ENCODE data around the gene RHBDF2. TPM values are rescaled to one million over a fixed set of nuclear protein-coding genes. Genes with fewer than 3 reads are reported as not detected.

Gene RHBDF2
- total RNA-seq, 1 experiment from 2014 or later = 33.0 TPM

DNA sequence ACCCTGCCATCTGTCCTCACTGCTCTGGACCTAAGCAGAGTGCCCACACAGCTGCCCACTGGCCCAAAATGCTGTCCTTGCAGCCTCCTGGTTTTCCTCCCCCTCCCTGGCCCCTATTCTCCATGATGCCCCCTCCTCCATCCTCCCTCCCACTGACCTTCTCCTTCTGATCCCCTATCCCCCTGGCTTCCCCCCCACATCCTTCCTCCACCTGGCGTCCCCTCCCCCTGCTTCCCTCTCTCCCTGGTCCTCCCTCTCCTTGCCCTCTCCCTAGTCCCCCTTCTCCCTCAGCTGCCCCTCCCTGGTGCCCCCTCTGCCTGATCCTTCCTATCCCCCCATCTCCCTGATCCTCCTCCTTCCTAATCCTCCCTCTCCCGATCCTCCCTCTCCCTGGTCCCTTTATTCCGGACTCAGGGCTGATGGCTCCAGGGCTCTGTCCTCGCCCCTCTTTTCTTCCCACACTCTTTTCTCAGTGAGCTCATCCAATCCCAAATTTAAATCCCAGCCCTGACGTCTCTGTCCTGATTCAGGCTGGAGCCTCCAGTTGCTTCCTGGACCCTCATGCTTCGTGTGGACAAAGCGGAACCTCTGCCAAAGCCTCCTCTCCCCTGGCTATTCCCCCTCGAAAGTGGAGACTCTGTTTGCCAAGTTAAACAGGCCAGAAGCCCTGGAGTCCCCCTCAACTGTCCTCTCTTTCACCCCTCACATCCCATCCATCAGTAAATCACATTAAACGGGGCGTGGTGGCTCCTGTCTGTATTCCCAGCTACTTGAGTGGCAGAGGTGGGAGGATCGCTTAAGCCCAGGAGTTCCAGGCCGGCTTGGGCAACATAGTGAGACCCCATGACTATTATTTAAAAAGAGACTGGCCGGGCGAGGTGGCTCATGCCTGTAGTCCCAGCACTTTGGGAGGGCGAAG is 18.1 kb upstream of the RHBDF2 start:
- no peak for DNase-seq (ENCODE audit: low spot score)
- Mint-ChIP-seq H3K4me1 (peaks cover 13% of the 10 kb centered on the region), H3K36me3 (no peaks in the 10 kb centered on the region), H3K4me3 (no peak overlapping the region), H3K27me3 (ENCODE audit: low read depth) (peaks cover 20% of the 10 kb centered on the region), H3K9me3 (no peaks in the 10 kb centered on the region), H3K27ac (no peak overlapping the region)
- POLR2A ChIA-PET = no interaction called here
- CTCF ChIA-PET = interaction anchor here (0.7 to 2.1 kb wide), 6 partner anchors 9 to 162 kb away, joined by 3 to 7 read pairs (median 4); no protein-coding TSS in a partner anchor
- no peak for ATAC-seq
- peak; percentile 67; the same call in 1 of the 2 replicates for TF ChIP-seq ZNF121 (CRISPR knock-in tag; IDR thresholded peaks at IDR 0.05)
- no peak for TF ChIP-seq FOXJ3 (CRISPR knock-in tag; IDR thresholded peaks at IDR 0.05; ENCODE audit: borderline replicate concordance)
- peak; percentile 54; the same call in 1 of the 2 replicates for TF ChIP-seq ZNF263 (CRISPR knock-in tag; IDR thresholded peaks at IDR 0.05; ENCODE audit: low read depth)

DNA sequence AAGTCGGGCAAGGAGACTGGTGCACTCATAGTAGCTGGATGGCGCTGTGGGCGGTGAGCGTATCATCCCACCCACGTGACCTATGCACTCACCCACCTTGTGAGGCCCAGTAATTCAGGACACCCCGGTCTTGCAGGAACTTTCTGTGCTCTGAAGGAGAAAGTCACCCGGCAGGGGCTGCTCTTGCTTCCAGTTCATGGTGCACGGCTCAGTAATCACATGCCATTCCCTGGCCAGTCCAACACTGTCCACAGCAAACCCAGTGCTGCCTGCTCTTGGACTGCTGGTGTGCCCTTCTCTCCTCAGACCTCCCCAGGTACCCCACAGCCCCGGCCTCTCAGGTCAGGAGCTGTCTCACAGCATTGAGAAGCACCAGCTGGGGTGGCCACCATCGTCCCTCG is 16.4 kb upstream of the RHBDF2 start:
- no peak for DNase-seq (ENCODE audit: low spot score)
- peaks cover 7% of the 10 kb centered on the region for H3K4me1 Mint-ChIP-seq
- no peaks in the 10 kb centered on the region for H3K9me3 Mint-ChIP-seq
- H3K36me3 Mint-ChIP-seq = no peaks in the 10 kb centered on the region
- ATAC-seq = no peak
- TF ChIP-seq SMAD4 (CRISPR knock-in tag; IDR thresholded peaks at IDR 0.05) (no peak), JAZF1 (CRISPR knock-in tag; IDR thresholded peaks at IDR 0.05) (no peak)
- TF ChIP-seq, protein P1, sequence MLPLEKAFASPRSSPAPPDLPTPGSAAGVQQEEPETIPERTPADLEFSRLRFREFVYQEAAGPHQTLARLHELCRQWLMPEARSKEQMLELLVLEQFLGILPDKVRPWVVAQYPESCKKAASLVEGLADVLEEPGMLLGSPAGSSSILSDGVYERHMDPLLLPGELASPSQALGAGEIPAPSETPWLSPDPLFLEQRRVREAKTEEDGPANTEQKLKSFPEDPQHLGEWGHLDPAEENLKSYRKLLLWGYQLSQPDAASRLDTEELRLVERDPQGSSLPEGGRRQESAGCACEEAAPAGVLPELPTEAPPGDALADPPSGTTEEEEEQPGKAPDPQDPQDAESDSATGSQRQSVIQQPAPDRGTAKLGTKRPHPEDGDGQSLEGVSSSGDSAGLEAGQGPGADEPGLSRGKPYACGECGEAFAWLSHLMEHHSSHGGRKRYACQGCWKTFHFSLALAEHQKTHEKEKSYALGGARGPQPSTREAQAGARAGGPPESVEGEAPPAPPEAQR (CRISPR knock-in tag; IDR thresholded peaks at IDR 0.05) = no peak
- TF ChIP-seq, protein P2, sequence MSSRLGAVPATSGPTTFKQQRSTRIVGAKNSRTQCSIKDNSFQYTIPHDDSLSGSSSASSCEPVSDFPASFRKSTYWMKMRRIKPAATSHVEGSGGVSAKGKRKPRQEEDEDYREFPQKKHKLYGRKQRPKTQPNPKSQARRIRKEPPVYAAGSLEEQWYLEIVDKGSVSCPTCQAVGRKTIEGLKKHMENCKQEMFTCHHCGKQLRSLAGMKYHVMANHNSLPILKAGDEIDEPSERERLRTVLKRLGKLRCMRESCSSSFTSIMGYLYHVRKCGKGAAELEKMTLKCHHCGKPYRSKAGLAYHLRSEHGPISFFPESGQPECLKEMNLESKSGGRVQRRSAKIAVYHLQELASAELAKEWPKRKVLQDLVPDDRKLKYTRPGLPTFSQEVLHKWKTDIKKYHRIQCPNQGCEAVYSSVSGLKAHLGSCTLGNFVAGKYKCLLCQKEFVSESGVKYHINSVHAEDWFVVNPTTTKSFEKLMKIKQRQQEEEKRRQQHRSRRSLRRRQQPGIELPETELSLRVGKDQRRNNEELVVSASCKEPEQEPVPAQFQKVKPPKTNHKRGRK (CRISPR knock-in tag; IDR thresholded peaks at IDR 0.05; ENCODE audit: borderline replicate concordance) = no peak
- ChIA-PET CTCF (interaction anchor here (0.7 to 1.2 kb wide), 4 partner anchors 10 to 120 kb away, joined by 3 to 4 read pairs (median 3); no protein-coding TSS in a partner anchor), POLR2A (no interaction called here)
- peaks cover 5% of the 10 kb centered on the region; the same call in 1 of the 2 replicates for H3K27me3 Mint-ChIP-seq (ENCODE audit: low read depth)
- no peak overlapping the region for H3K27ac Mint-ChIP-seq
- H3K4me3 Mint-ChIP-seq = no peak overlapping the region

DNA sequence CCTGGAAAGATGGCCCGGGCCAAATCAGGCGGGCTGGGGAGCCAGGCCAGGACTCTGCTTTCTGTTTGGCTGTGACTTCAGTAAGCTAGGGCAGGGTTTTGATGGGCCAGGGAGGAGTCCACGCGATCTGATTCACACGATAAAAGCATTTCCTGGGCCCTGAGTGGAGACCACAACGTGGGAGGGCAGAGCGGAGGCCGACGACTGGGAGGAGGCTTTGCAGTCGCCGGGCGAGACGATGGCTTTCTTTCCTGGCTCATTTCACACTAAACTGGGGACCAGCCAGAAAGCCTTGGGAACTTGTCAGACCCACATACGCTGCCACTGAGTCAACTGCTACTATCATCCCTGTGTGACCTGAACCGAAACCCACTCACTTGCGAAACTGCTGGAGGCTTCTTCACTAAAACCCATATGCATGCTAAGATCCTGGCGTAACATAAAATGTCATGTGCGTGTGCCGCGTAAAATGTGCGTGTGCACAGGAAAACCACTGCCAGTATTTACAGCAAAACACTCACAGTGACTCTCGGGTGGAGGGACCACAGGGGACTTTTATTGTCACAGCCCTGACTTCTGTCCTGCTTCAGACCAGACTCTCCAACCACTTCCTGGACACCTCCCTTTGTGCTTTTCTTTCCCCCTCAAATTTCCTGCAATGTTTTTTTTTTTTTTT is 14.2 kb upstream of the RHBDF2 start:
- no peaks in the 10 kb centered on the region for H3K9me3 Mint-ChIP-seq
- ChIA-PET CTCF (interaction anchor here (3.9 kb wide), 1 partner anchor 8 kb away, joined by 16 read pairs; no protein-coding TSS in a partner anchor), POLR2A (no interaction called here)

More for the DNA sequence above, 14.2 kb upstream of the RHBDF2 start:
- TF ChIP-seq, protein P3, sequence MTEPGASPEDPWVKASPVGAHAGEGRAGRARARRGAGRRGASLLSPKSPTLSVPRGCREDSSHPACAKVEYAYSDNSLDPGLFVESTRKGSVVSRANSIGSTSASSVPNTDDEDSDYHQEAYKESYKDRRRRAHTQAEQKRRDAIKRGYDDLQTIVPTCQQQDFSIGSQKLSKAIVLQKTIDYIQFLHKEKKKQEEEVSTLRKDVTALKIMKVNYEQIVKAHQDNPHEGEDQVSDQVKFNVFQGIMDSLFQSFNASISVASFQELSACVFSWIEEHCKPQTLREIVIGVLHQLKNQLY (CRISPR knock-in tag; IDR thresholded peaks at IDR 0.05) = no peak
- TF ChIP-seq, protein P4, sequence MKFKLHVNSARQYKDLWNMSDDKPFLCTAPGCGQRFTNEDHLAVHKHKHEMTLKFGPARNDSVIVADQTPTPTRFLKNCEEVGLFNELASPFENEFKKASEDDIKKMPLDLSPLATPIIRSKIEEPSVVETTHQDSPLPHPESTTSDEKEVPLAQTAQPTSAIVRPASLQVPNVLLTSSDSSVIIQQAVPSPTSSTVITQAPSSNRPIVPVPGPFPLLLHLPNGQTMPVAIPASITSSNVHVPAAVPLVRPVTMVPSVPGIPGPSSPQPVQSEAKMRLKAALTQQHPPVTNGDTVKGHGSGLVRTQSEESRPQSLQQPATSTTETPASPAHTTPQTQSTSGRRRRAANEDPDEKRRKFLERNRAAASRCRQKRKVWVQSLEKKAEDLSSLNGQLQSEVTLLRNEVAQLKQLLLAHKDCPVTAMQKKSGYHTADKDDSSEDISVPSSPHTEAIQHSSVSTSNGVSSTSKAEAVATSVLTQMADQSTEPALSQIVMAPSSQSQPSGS (CRISPR knock-in tag; IDR thresholded peaks at IDR 0.05; ENCODE audit: borderline replicate concordance, low read depth) = no peak
- TF ChIP-seq, protein P5, sequence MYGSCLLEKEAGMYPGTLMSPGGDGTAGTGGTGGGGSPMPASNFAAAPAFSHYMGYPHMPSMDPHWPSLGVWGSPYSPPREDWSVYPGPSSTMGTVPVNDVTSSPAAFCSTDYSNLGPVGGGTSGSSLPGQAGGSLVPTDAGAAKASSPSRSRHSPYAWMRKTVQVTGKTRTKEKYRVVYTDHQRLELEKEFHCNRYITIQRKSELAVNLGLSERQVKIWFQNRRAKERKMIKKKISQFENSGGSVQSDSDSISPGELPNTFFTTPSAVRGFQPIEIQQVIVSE (CRISPR knock-in tag; IDR thresholded peaks at IDR 0.05; ENCODE audit: borderline replicate concordance) = no peak
- TF ChIP-seq, protein P6, sequence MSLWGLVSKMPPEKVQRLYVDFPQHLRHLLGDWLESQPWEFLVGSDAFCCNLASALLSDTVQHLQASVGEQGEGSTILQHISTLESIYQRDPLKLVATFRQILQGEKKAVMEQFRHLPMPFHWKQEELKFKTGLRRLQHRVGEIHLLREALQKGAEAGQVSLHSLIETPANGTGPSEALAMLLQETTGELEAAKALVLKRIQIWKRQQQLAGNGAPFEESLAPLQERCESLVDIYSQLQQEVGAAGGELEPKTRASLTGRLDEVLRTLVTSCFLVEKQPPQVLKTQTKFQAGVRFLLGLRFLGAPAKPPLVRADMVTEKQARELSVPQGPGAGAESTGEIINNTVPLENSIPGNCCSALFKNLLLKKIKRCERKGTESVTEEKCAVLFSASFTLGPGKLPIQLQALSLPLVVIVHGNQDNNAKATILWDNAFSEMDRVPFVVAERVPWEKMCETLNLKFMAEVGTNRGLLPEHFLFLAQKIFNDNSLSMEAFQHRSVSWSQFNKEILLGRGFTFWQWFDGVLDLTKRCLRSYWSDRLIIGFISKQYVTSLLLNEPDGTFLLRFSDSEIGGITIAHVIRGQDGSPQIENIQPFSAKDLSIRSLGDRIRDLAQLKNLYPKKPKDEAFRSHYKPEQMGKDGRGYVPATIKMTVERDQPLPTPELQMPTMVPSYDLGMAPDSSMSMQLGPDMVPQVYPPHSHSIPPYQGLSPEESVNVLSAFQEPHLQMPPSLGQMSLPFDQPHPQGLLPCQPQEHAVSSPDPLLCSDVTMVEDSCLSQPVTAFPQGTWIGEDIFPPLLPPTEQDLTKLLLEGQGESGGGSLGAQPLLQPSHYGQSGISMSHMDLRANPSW (CRISPR knock-in tag; conservative IDR thresholded peaks at IDR 0.05; ENCODE audit: low read depth) = no peak
- TF ChIP-seq, protein P7, sequence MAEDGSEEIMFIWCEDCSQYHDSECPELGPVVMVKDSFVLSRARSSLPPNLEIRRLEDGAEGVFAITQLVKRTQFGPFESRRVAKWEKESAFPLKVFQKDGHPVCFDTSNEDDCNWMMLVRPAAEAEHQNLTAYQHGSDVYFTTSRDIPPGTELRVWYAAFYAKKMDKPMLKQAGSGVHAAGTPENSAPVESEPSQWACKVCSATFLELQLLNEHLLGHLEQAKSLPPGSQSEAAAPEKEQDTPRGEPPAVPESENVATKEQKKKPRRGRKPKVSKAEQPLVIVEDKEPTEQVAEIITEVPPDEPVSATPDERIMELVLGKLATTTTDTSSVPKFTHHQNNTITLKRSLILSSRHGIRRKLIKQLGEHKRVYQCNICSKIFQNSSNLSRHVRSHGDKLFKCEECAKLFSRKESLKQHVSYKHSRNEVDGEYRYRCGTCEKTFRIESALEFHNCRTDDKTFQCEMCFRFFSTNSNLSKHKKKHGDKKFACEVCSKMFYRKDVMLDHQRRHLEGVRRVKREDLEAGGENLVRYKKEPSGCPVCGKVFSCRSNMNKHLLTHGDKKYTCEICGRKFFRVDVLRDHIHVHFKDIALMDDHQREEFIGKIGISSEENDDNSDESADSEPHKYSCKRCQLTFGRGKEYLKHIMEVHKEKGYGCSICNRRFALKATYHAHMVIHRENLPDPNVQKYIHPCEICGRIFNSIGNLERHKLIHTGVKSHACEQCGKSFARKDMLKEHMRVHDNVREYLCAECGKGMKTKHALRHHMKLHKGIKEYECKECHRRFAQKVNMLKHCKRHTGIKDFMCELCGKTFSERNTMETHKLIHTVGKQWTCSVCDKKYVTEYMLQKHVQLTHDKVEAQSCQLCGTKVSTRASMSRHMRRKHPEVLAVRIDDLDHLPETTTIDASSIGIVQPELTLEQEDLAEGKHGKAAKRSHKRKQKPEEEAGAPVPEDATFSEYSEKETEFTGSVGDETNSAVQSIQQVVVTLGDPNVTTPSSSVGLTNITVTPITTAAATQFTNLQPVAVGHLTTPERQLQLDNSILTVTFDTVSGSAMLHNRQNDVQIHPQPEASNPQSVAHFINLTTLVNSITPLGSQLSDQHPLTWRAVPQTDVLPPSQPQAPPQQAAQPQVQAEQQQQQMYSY (CRISPR knock-in tag; IDR thresholded peaks at IDR 0.05) = no peak
- H3K4me1 Mint-ChIP-seq = peaks cover 7% of the 10 kb centered on the region
- ATAC-seq (no peak), DNase-seq (ENCODE audit: low spot score) (no peak)
- H3K27me3 Mint-ChIP-seq (ENCODE audit: low read depth) = peaks cover 10% of the 10 kb centered on the region
- no peaks in the 10 kb centered on the region for H3K36me3 Mint-ChIP-seq
- H3K4me3 Mint-ChIP-seq = no peak overlapping the region
- H3K27ac Mint-ChIP-seq = no peak overlapping the region

All from WTC11 (cell line).